PC-9 (cell line): ENCODE results near the gene GTPBP6. TPM values are rescaled to one million over a fixed set of nuclear protein-coding genes. Genes with fewer than 3 reads are reported as not detected.

ENCODE experiments used
- BruUV-seq: library from RNA; stranded (reverse); fragments of 400-500 nt; replicated peaks from 2 replicates; lab custom pipeline; 2021; lab: Mats Ljungman, UMichigan
- CTCF ChIA-PET: fragments of 300-600 bp; sonication (Branson Sonifier 250); formaldehyde crosslinking; loops from one replicate; lab custom pipeline; 2022; ENCODE audit warnings: antibody characterized with exemption; lab: Charles Lee
- POLR2A ChIA-PET: fragments of 300-600 bp; sonication (Branson Sonifier 250); formaldehyde crosslinking; loops from one replicate; lab custom pipeline; 2022; ENCODE audit warnings: antibody characterized with exemption; ENCODE audit not compliant: unreplicated experiment; lab: Charles Lee
- DNase-seq, 2 experiments: peaks; one replicate each; pipeline versions ENCODE4 v3.0.0 to v3.0.0-alpha.2; 2015 to 2022; ENCODE audit warnings: mixed read lengths in 1 of 2
- H2AFZ ChIP-seq: fragments of 200-600 bp; sonication (generic); 2 replicates; pipeline ENCODE4 v1.8.1; 2017; ENCODE audit warnings: antibody characterized with exemption
- H3F3A ChIP-seq: fragments of 200-600 bp; sonication (generic); 2 replicates; pipeline ENCODE4 v1.8.1; 2017; ENCODE audit warnings: antibody characterized with exemption, mild to moderate bottlenecking, low read depth; ENCODE audit not compliant: insufficient read depth
- H3K27ac ChIP-seq: fragments of 200-600 bp; sonication (generic); 2 replicates; pipeline ENCODE4 v1.6.1; 2016; ENCODE audit warnings: mixed run types
- H3K27me3 ChIP-seq: fragments of 200-600 bp; sonication (generic); 2 replicates; pipeline ENCODE4 v1.6.1; 2016; ENCODE audit warnings: low read depth, mixed run types; ENCODE audit not compliant: insufficient read depth
- H3K36me3 ChIP-seq: fragments of 200-600 bp; sonication (generic); 2 replicates; pipeline ENCODE4 v1.6.1; 2016; ENCODE audit warnings: low read depth, mixed run types
- H3K4me1 ChIP-seq: fragments of 200-600 bp; sonication (generic); replicated peaks from 2 replicates; pipeline ENCODE4 v1.6.1; 2016; ENCODE audit warnings: mixed run types; ENCODE audit not compliant: insufficient read depth
- H3K4me2 ChIP-seq: fragments of 200-600 bp; sonication (generic); 2 replicates; pipeline ENCODE4 v1.6.1; 2017; ENCODE audit warnings: mixed run types
- H3K4me3 ChIP-seq: fragments of 200-600 bp; sonication (generic); 2 replicates; pipeline ENCODE4 v1.6.1; 2016; ENCODE audit warnings: mixed run types
- H3K79me2 ChIP-seq: fragments of 200-600 bp; sonication (generic); 2 replicates; pipeline ENCODE4 v1.6.1; 2017; ENCODE audit warnings: low read depth, mixed run types
- H3K9me2 ChIP-seq: fragments of 200-600 bp; sonication (generic); 2 replicates; pipeline ENCODE4 v1.8.1; 2017; ENCODE audit warnings: mild to moderate bottlenecking; ENCODE audit not compliant: insufficient read depth
- H3K9me3 ChIP-seq: fragments of 200-600 bp; sonication (generic); 2 replicates; pipeline ENCODE4 v1.8.1; 2016; ENCODE audit warnings: low read depth; ENCODE audit not compliant: insufficient read depth
- H4K20me1 ChIP-seq: fragments of 200-600 bp; sonication (generic); 2 replicates; pipeline ENCODE4 v1.8.1; 2017; ENCODE audit not compliant: insufficient read depth
- CTCF ChIP-seq: fragments of 200-600 bp; sonication (generic); conservative IDR thresholded peaks from 2 replicates; pipeline ENCODE4 v1.6.1; 2017; ENCODE audit warnings: mixed run types, antibody characterized with exemption, mild to moderate bottlenecking, moderate library complexity
- EZH2 ChIP-seq: fragments of 200-600 bp; sonication (generic); IDR thresholded peaks from 2 replicates; pipeline ENCODE4 v1.8.0; 2017; ENCODE audit warnings: antibody characterized with exemption, low read depth
- intact Hi-C: fragments of 100-400 bp; cut with micrococcal nuclease; formaldehyde crosslinking; loops from one replicate; pipeline ENCODE4 v1.10.0; 2022; ENCODE audit not compliant: unreplicated experiment
- total RNA-seq: library from RNA; stranded (reverse); gene quantifications from 2 replicates; pipeline ENCODE4 v1.2.3, GENCODE V29; 2021

The GTPBP6 gene
- total RNA-seq, 1 experiment from 2014 or later, result 43.5 TPM

GRCh38 chrX:255923-256331 lies 62.7 kb downstream of the GTPBP6 start:
- Histone ChIP-seq H3K4me2 (no peak overlapping the region), H3K27me3 (no peaks in the 10 kb centered on the region), H3K79me2 (no peaks in the 10 kb centered on the region), H3F3A (peaks cover 8% of the 10 kb centered on the region; the same call in 1 of the 2 replicates), H3K36me3 (no peaks in the 10 kb centered on the region), H4K20me1 (no peaks in the 10 kb centered on the region), H3K4me1 (peaks cover 5% of the 10 kb centered on the region; the same call in 1 of the 2 replicates), H3K4me3 (no peak overlapping the region), H2AFZ (no peak overlapping the region), H3K27ac (no peak overlapping the region), H3K9me3 (no peaks in the 10 kb centered on the region), H3K9me2 (no peaks in the 10 kb centered on the region)
- DNase-seq, result no peak
- no peak for TF ChIP-seq EZH2
- TF ChIP-seq CTCF, result no peak
- BruUV-seq, result no TSS peak
- ChIA-PET CTCF (no interaction called here), POLR2A (no interaction called here)
- intact Hi-C loops, result no loop called here

Other genes with a start within 250 kb of the GTPBP6 start
- gene PLCXD1, start 37.4 kb downstream of the GTPBP6 start, total RNA-seq, result 8.7 and 9.0 TPM in 2 replicates
- 32.5 and 39.2 TPM in 2 replicates for gene PPP2R3B, start 68.1 kb upstream of the GTPBP6 start, total RNA-seq